Uterus (tissue), 4 donors: ENCODE results near the gene CLIC1. TPM values are rescaled to one million over a fixed set of nuclear protein-coding genes. Genes with fewer than 3 reads are reported as not detected.

Experiments used
- DNase-seq, 2 donors: peaks; one replicate each; pipeline ENCODE4 v3.0.0-alpha.2; 2019 to 2020
- H3K27ac ChIP-seq, 2 donors: fragments of 200-600 bp; sonication (generic); 1 replicate in 1 of 2; 2 replicates in 1 of 2; pipeline ENCODE4 v1.5.1; 2016 to 2018
- H3K27me3 ChIP-seq, 2 donors: fragments of 200-600 bp; sonication (generic); one replicate each; pipeline ENCODE4 v1.5.1; 2018 to 2019; ENCODE audit warnings: control low read depth in 1 of 2
- H3K36me3 ChIP-seq, 2 donors: fragments of 200-600 bp; sonication (generic); one replicate each; pipeline ENCODE4 v1.5.1; 2019; ENCODE audit warnings: control low read depth in 1 of 2
- H3K4me1 ChIP-seq, 2 donors: fragments of 200-600 bp; sonication (generic); one replicate each; pipeline ENCODE4 v1.5.1; 2018 to 2019; ENCODE audit warnings: control low read depth in 1 of 2
- H3K4me3 ChIP-seq, 2 donors: fragments of 200-600 bp; sonication (generic); 1 replicate in 1 of 2; 2 replicates in 1 of 2; pipeline ENCODE4 v1.5.1; 2018 to 2019; ENCODE audit warnings: mild to moderate bottlenecking in 1 of 2
- H3K9me3 ChIP-seq, 2 donors: fragments of 200-600 bp; sonication (generic); one replicate each; pipeline ENCODE4 v1.5.1; 2019; ENCODE audit warnings: control low read depth in 1 of 2
- POLR2A ChIP-seq, 2 donors: fragments of 450-650 bp; IDR thresholded peaks; one replicate each; pipeline ENCODE4 v1.6.1; 2016; ENCODE audit warnings: antibody characterized with exemption in 2 of 2, mild to moderate bottlenecking in 1 of 2, moderate library complexity in 1 of 2
- intact Hi-C: fragments of 100-400 bp; cut with DNase I; formaldehyde crosslinking; loops from one replicate; pipeline ENCODE4 v1.15.1; 2023; ENCODE audit warnings: low total_unique reads
- total RNA-seq, 4 donors: library from RNA; depleted of rRNA in 3 of 4; stranded (reverse); fragments of >200 nt in 3 of 4; gene quantifications; one replicate each; pipeline versions ENCODE4 v1.1.0 to v1.2.4, GENCODE V29; 2014 to 2023
- TF ChIP-seq, protein P1 (sequence below), 4 experiments: fragments of 200-600 bp in 2 of 4; fragments of 450-650 bp in 2 of 4; sonication (generic) in 2 of 4; IDR thresholded peaks; one replicate each; pipeline ENCODE4 v1.5.1; 2016 to 2019; ENCODE audit warnings: antibody characterized with exemption in 4 of 4, mild to moderate bottlenecking in 2 of 4, moderate library complexity in 1 of 4
- donor health status: DM: yes; HTN: yes; CAD: no.

Gene CLIC1
- total RNA-seq, 4 donors from 2014 or later, result 173 to 328 (median 216) TPM

DNA sequence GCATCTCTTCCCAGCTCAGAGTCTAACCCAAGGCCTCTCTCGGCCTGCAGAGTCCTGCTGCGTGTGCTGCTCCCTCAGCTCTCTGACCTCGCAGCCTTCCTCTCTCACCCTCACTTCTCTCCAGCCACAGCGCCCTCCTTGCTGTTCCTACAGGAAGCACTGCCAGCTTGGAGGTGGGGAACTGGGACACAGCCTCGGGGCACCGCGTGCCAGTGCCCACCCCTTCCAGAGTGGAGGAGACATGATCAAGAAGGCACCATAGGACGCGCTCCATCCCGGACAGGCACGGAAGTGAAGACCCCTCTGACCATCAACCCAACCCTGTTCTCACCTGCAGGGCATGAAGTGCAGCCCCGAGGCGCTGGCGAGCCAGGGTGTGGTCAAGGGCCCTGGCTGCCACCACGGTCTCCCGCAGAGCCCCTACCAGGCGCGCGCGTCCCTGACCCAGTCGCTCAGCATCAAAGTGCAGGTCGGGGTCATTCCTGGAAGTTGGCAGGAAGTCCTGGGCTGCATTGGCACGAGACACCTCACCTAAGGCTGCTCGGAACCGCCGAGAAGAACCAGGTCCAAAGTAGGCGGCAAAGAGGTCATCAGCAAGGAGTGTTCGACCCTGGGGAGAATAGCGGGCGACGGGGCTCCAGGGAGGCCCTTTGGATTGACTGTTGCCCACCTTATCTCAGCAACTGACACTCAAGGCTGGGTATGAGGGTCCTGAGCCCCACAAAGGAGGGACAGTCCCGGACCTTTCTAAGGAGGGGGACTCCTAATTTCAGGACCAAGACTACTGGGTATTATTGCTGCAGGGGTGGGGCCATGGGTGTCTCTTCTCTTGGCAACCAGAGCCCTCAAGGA, 39.5 kb upstream of the CLIC1 start:
- H3K36me3 ChIP-seq, result no peaks in the 10 kb centered on the region
- TF ChIP-seq POLR2A (IDR thresholded peaks at IDR 0.05), result no peak
- TF ChIP-seq, protein P1, sequence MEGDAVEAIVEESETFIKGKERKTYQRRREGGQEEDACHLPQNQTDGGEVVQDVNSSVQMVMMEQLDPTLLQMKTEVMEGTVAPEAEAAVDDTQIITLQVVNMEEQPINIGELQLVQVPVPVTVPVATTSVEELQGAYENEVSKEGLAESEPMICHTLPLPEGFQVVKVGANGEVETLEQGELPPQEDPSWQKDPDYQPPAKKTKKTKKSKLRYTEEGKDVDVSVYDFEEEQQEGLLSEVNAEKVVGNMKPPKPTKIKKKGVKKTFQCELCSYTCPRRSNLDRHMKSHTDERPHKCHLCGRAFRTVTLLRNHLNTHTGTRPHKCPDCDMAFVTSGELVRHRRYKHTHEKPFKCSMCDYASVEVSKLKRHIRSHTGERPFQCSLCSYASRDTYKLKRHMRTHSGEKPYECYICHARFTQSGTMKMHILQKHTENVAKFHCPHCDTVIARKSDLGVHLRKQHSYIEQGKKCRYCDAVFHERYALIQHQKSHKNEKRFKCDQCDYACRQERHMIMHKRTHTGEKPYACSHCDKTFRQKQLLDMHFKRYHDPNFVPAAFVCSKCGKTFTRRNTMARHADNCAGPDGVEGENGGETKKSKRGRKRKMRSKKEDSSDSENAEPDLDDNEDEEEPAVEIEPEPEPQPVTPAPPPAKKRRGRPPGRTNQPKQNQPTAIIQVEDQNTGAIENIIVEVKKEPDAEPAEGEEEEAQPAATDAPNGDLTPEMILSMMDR (IDR thresholded peaks at IDR 0.05), result no peak
- peak overlapping the region; percentile 84 to 88 for H3K27ac ChIP-seq
- intact Hi-C loops, result no loop called here
- H3K4me3 ChIP-seq, result no peak overlapping the region
- no peak for DNase-seq
- H3K9me3 ChIP-seq, result no peaks in the 10 kb centered on the region
- no peaks in the 10 kb centered on the region for H3K27me3 ChIP-seq
- H3K4me1 ChIP-seq, result peaks cover 5 to 8% of the 10 kb centered on the region in 2 donors

DNA sequence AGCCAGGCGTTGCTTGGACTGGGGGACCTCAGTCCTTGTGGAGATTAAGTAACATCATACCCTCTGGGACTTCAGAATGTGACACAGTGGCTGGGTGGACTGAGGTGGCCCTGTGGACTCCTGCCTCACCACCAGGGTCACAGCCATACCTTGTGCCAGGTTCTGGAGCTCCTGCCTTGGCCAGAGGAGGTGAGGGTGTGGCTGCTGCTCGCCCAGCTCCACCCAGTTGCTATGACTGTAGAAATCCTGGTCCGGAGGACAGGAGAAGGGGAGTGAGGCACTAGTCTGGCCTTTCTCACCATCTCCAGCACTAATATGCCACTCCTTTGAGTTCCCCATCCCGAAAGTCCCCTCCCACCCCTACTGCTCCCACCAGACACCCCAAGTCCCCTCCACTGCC, 38.9 kb upstream of the CLIC1 start:
- peaks cover 5 to 8% of the 10 kb centered on the region in 2 donors for H3K4me1 ChIP-seq
- H3K9me3 ChIP-seq, result no peaks in the 10 kb centered on the region
- DNase-seq, result no peak
- H3K36me3 ChIP-seq, result no peaks in the 10 kb centered on the region
- H3K27ac ChIP-seq, result peak overlapping the region in 1 of 2 donors; percentile 88
- no peak overlapping the region for H3K4me3 ChIP-seq
- no peaks in the 10 kb centered on the region for H3K27me3 ChIP-seq
- TF ChIP-seq, protein P1 (IDR thresholded peaks at IDR 0.05), result no peak
- TF ChIP-seq POLR2A (IDR thresholded peaks at IDR 0.05), result no peak
- intact Hi-C loops, result no loop called here

- Histone ChIP-seq H3K27ac (no peak overlapping the region), H3K27me3 (no peaks in the 10 kb centered on the region), H3K4me3 (no peak overlapping the region), H3K4me1 (peaks cover 3 to 6% of the 10 kb centered on the region in 2 donors), H3K36me3 (no peaks in the 10 kb centered on the region), H3K9me3 (no peaks in the 10 kb centered on the region)
- intact Hi-C loops, result no loop called here
- no peak for DNase-seq
- TF ChIP-seq POLR2A (IDR thresholded peaks at IDR 0.05), result no peak
- TF ChIP-seq, protein P1 (IDR thresholded peaks at IDR 0.05), result no peak
Observed at GRCh38 chr6:31771992-31772358, 35.6 kb upstream of the CLIC1 start.

- no peak for DNase-seq
- H3K4me3 ChIP-seq, result no peak overlapping the region
- no peaks in the 10 kb centered on the region for H3K9me3 ChIP-seq
- H3K27ac ChIP-seq, result no peak overlapping the region
- intact Hi-C loops, result no loop called here
- no peaks in the 10 kb centered on the region for H3K4me1 ChIP-seq
- no peak for TF ChIP-seq POLR2A (IDR thresholded peaks at IDR 0.05)
- TF ChIP-seq, protein P1 (IDR thresholded peaks at IDR 0.05), result no peak
- no peaks in the 10 kb centered on the region for H3K27me3 ChIP-seq
- H3K36me3 ChIP-seq, result no peaks in the 10 kb centered on the region
Observed at GRCh38 chr6:31770860-31771259, 34.5 kb upstream of the CLIC1 start.

GRCh38 chr6:31769684-31770371, 33.5 kb upstream of the CLIC1 start:
- intact Hi-C loops, result no loop called here

More at GRCh38 chr6:31769684-31770371, 33.5 kb upstream of the CLIC1 start:
- Histone ChIP-seq H3K9me3 (no peaks in the 10 kb centered on the region), H3K36me3 (no peaks in the 10 kb centered on the region), H3K27ac (no peak overlapping the region), H3K4me1 (no peaks in the 10 kb centered on the region), H3K27me3 (no peaks in the 10 kb centered on the region), H3K4me3 (no peak overlapping the region)
- DNase-seq, result peak in 1 of 2 donors; percentile 42
- TF ChIP-seq POLR2A (IDR thresholded peaks at IDR 0.05), result no peak
- TF ChIP-seq, protein P1 (IDR thresholded peaks at IDR 0.05), result peak; percentile 20 to 56 (median 40)
